ENCODE results near the gene CCR6.
"Not testable (repeated sequence)": the region's sequence is repeated elsewhere in the genome, so short reads cannot be mapped to it uniquely, and the experiment has no call there.

DNA sequence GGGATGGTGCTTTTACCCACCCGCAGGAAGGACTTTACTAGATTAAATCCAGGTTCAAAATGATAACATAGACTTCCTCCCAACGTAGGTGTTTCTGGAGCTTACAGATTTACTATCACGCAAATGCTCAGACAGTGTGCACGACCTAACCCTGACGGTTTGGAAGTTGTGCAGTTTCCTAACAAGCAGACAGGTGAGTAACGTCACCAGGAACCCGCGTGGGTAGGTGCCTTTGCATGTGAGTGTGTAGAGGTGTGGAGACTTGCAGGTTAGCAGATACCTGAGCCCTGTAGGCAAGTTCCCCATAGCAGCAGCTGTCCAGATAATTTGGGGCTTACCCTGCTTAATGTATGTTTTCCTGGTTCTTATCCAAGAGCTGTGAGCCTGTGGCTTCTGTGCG, 64.4 kb downstream of the CCR6 start:
- TF ChIP-seq EZH2phosphoT487 (IDR thresholded peaks at IDR 0.05; ENCODE audit: low read depth): not testable (repeated sequence)
- TF ChIP-seq, protein P1, sequence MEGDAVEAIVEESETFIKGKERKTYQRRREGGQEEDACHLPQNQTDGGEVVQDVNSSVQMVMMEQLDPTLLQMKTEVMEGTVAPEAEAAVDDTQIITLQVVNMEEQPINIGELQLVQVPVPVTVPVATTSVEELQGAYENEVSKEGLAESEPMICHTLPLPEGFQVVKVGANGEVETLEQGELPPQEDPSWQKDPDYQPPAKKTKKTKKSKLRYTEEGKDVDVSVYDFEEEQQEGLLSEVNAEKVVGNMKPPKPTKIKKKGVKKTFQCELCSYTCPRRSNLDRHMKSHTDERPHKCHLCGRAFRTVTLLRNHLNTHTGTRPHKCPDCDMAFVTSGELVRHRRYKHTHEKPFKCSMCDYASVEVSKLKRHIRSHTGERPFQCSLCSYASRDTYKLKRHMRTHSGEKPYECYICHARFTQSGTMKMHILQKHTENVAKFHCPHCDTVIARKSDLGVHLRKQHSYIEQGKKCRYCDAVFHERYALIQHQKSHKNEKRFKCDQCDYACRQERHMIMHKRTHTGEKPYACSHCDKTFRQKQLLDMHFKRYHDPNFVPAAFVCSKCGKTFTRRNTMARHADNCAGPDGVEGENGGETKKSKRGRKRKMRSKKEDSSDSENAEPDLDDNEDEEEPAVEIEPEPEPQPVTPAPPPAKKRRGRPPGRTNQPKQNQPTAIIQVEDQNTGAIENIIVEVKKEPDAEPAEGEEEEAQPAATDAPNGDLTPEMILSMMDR (IDR thresholded peaks at IDR 0.05; ENCODE audit: low read depth, low read length): not testable (repeated sequence)
